ENCODE data around the gene TTC6. TPM values are rescaled to one million over a fixed set of nuclear protein-coding genes. Genes with fewer than 3 reads are reported as not detected.

Gene TTC6
- total RNA-seq, 2 donors from 2014 or later, result 88.2 to 89.8 TPM

- Histone ChIP-seq H3K27me3 (replicated peaks; ENCODE audit: insufficient read depth) (no peaks in the 10 kb centered on the region), H3K27ac (peak overlapping the region; percentile 86 to 96), H3K36me3 (no peaks in the 10 kb centered on the region), H3K4me3 (peak overlapping the region; percentile 30 to 36), H3K9me3 (no peaks in the 10 kb centered on the region), H3K4me1 (replicated peaks) (peaks cover 7% of the 10 kb centered on the region)
- intact Hi-C loops (cut with DNase I), result no loop called here
- peak in 3 of 4 experiments; percentile 42 to 73 (median 62) for TF ChIP-seq CTCF (IDR thresholded peaks at IDR 0.05)
- TF ChIP-seq POLR2AphosphoS5 (IDR thresholded peaks at IDR 0.05), result peak; percentile 43
- no peak for TF ChIP-seq POLR2A (IDR thresholded peaks at IDR 0.05)
- 56% methylated on average over 1 of the region's 1 CpG for WGBS
- DNase-seq (ENCODE audit: low spot score), result no peak
Observed at GRCh38 chr14:37565550-37565949, 29.9 kb upstream of the TTC6 start.

- Histone ChIP-seq H3K27me3 (replicated peaks; ENCODE audit: insufficient read depth) (no peaks in the 10 kb centered on the region), H3K27ac (peak overlapping the region; percentile 86 to 96), H3K4me3 (peak overlapping the region; percentile 30 to 36), H3K36me3 (no peaks in the 10 kb centered on the region), H3K4me1 (replicated peaks) (peaks cover 7% of the 10 kb centered on the region), H3K9me3 (no peaks in the 10 kb centered on the region)
- WGBS, result 8% methylated on average over 3 of the region's 3 CpGs
- TF ChIP-seq POLR2A (IDR thresholded peaks at IDR 0.05), result no peak
- TF ChIP-seq POLR2AphosphoS5 (IDR thresholded peaks at IDR 0.05), result peak; percentile 91
- DNase-seq (ENCODE audit: low spot score), result peak; percentile 80
- intact Hi-C loops (cut with DNase I), result no loop called here
Observed at GRCh38 chr14:37566811-37567371, 28.5 kb upstream of the TTC6 start.

- peaks cover 3% of the 10 kb centered on the region for H3K4me1 ChIP-seq (replicated peaks)
- no peak for TF ChIP-seq CTCF (IDR thresholded peaks at IDR 0.05)
- no peak for TF ChIP-seq POLR2AphosphoS5 (IDR thresholded peaks at IDR 0.05)
- no peak for TF ChIP-seq POLR2A (IDR thresholded peaks at IDR 0.05)
- H3K4me3 ChIP-seq, result no peak overlapping the region
- WGBS, result 94% methylated on average over 7 of the region's 7 CpGs
- intact Hi-C loops (cut with DNase I), result no loop called here
- DNase-seq (ENCODE audit: low spot score), result no peak
- no peaks in the 10 kb centered on the region for H3K27me3 ChIP-seq (replicated peaks; ENCODE audit: insufficient read depth)
- H3K27ac ChIP-seq, result peak overlapping the region; percentile 86 to 96
- H3K36me3 ChIP-seq, result no peaks in the 10 kb centered on the region
- H3K9me3 ChIP-seq, result no peaks in the 10 kb centered on the region
Observed at GRCh38 chr14:37569729-37570128, 25.7 kb upstream of the TTC6 start.

- no peak for DNase-seq (ENCODE audit: low spot score)
- Histone ChIP-seq H3K9me3 (no peaks in the 10 kb centered on the region), H3K27ac (peak overlapping the region; percentile 86 to 96), H3K4me1 (replicated peaks) (peaks cover 3% of the 10 kb centered on the region), H3K27me3 (replicated peaks; ENCODE audit: insufficient read depth) (no peaks in the 10 kb centered on the region), H3K36me3 (no peaks in the 10 kb centered on the region), H3K4me3 (no peak overlapping the region)
- WGBS, result 94% methylated on average over 4 of the region's 4 CpGs
- intact Hi-C loops (cut with DNase I), result no loop called here
- TF ChIP-seq POLR2A (IDR thresholded peaks at IDR 0.05), result no peak
- no peak for TF ChIP-seq POLR2AphosphoS5 (IDR thresholded peaks at IDR 0.05)
Observed at GRCh38 chr14:37571391-37571790, 24.0 kb upstream of the TTC6 start.

GRCh38 chr14:37573356-37573755, 22.1 kb upstream of the TTC6 start:
- 17% methylated on average over 2 of the region's 2 CpGs for WGBS
- Histone ChIP-seq H3K4me1 (replicated peaks) (peaks cover 3% of the 10 kb centered on the region), H3K27me3 (replicated peaks; ENCODE audit: insufficient read depth) (no peaks in the 10 kb centered on the region), H3K36me3 (no peaks in the 10 kb centered on the region), H3K27ac (peak overlapping the region; percentile 86 to 96), H3K4me3 (no peak overlapping the region), H3K9me3 (no peaks in the 10 kb centered on the region)
- no peak for TF ChIP-seq POLR2A (IDR thresholded peaks at IDR 0.05)
- no peak for TF ChIP-seq CTCF (IDR thresholded peaks at IDR 0.05)
- TF ChIP-seq POLR2AphosphoS5 (IDR thresholded peaks at IDR 0.05), result peak; percentile 55
- intact Hi-C loops (cut with DNase I), result no loop called here
- no peak for DNase-seq (ENCODE audit: low spot score)

- intact Hi-C loops (cut with DNase I), result no loop called here
- no peak for DNase-seq (ENCODE audit: low spot score)
- no peak for TF ChIP-seq POLR2AphosphoS5 (IDR thresholded peaks at IDR 0.05)
- TF ChIP-seq CTCF (IDR thresholded peaks at IDR 0.05), result no peak
- no peak for TF ChIP-seq POLR2A (IDR thresholded peaks at IDR 0.05)
- Histone ChIP-seq H3K27me3 (replicated peaks; ENCODE audit: insufficient read depth) (no peaks in the 10 kb centered on the region), H3K4me3 (no peak overlapping the region), H3K36me3 (no peaks in the 10 kb centered on the region), H3K4me1 (replicated peaks) (no peaks in the 10 kb centered on the region), H3K27ac (peak overlapping the region; percentile 96), H3K9me3 (no peaks in the 10 kb centered on the region)
- 24% methylated on average over 9 of the region's 9 CpGs for WGBS
Observed at GRCh38 chr14:37579274-37579673, 16.2 kb upstream of the TTC6 start.
